IPS-15b (cell line): ENCODE data around the gene AQR.
"Not testable (repeated sequence)": the region's sequence is repeated elsewhere in the genome, so short reads cannot be mapped to it uniquely, and the experiment has no call there.

ENCODE experiments used
- H3K27me3 ChIP-seq: one replicate; pipeline ENCODE4 v1.6.1; 2013; ENCODE audit warnings: low read length; ENCODE audit not compliant: control insufficient read depth, insufficient read depth
- H3K36me3 ChIP-seq: one replicate; pipeline ENCODE4 v1.6.1; 2013; ENCODE audit warnings: low read length; ENCODE audit not compliant: control insufficient read depth, insufficient read depth
- H3K4me1 ChIP-seq: one replicate; pipeline ENCODE4 v1.6.1; 2013; ENCODE audit warnings: mild to moderate bottlenecking, low read length; ENCODE audit not compliant: control insufficient read depth, insufficient read depth
- H3K4me3 ChIP-seq: one replicate; pipeline ENCODE4 v1.5.1; 2013; ENCODE audit warnings: low read depth, low read length
- H3K9ac ChIP-seq: one replicate; pipeline ENCODE4 v1.6.1; 2013; ENCODE audit warnings: low read depth, mild to moderate bottlenecking, low read length
- H3K9me3 ChIP-seq: one replicate; pipeline ENCODE4 v1.6.1; 2013; ENCODE audit warnings: mild to moderate bottlenecking, low read length; ENCODE audit not compliant: control insufficient read depth, insufficient read depth

The AQR gene

GRCh38 chr15:34952481-34952880, 17.1 kb downstream of the AQR start:
- no peaks in the 10 kb centered on the region for H3K27me3 ChIP-seq
- no peaks in the 10 kb centered on the region for H3K4me1 ChIP-seq
- H3K9me3 ChIP-seq, result no peaks in the 10 kb centered on the region
- H3K36me3 ChIP-seq, result peaks cover 5% of the 10 kb centered on the region
- H3K9ac ChIP-seq, result no peak overlapping the region
- no peak overlapping the region for H3K4me3 ChIP-seq

- Histone ChIP-seq H3K4me1 (no peaks in the 10 kb centered on the region), H3K9me3 (no peaks in the 10 kb centered on the region), H3K9ac (no peak overlapping the region), H3K36me3 (peaks cover 5% of the 10 kb centered on the region), H3K4me3 (no peak overlapping the region), H3K27me3 (no peaks in the 10 kb centered on the region)
Measured at GRCh38 chr15:34951993-34952392, 17.5 kb downstream of the AQR start.

GRCh38 chr15:34944936-34945335, 24.6 kb downstream of the AQR start:
- H3K4me3 ChIP-seq, result no peak overlapping the region
- H3K4me1 ChIP-seq, result no peaks in the 10 kb centered on the region
- H3K9ac ChIP-seq, result no peak overlapping the region
- no peaks in the 10 kb centered on the region for H3K9me3 ChIP-seq
- no peaks in the 10 kb centered on the region for H3K27me3 ChIP-seq
- H3K36me3 ChIP-seq, result no peaks in the 10 kb centered on the region

- H3K9me3 ChIP-seq, result no peaks in the 10 kb centered on the region
- H3K4me3 ChIP-seq, result no peak overlapping the region
- H3K9ac ChIP-seq, result no peak overlapping the region
- no peaks in the 10 kb centered on the region for H3K27me3 ChIP-seq
- H3K4me1 ChIP-seq, result no peaks in the 10 kb centered on the region
- no peaks in the 10 kb centered on the region for H3K36me3 ChIP-seq
Measured at GRCh38 chr15:34943711-34944110, 25.8 kb downstream of the AQR start.

DNA sequence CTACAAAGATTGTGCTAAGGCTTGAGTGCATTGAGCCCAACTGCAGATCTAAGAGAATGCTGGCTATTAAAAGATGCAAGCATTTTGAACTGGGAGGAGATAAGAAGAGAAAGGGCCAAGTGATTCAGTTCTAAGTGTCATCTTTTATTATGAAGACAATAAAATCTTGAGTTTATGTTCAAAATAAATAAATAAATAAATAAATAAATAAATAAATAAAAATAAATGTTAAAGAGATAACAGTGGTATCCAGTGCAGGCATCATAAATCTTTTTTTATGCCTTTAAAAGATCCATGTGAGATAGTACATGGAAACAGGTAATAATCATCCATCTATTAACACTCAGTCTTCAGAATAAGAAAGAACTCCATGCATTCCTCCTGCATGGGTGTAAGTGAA, 26.3 kb downstream of the AQR start:
- not testable (repeated sequence) for H3K4me3 ChIP-seq, H3K9me3 ChIP-seq, H3K9ac ChIP-seq, H3K36me3 ChIP-seq, H3K27me3 ChIP-seq, H3K4me1 ChIP-seq

DNA sequence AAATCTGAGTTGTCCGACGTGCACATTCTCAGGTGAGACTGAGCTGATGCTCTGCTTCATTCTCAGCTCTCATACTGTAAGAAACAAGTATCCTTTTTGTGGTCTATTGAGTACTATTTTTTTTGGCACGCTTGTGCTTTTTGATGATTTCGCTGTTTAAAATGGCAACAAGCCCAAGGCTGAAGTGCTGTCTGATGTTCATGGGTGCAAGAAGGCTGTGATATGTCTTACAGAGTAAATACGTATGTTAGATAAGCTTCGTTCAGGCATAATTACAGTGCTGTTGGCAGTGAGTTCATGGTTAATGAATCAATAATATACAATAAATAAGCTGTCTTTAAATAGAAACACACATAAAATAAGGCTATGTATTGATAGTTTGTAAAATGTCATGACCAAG, 27.2 kb downstream of the AQR start:
- H3K36me3 ChIP-seq, result no peaks in the 10 kb centered on the region
- no peak overlapping the region for H3K9ac ChIP-seq

GRCh38 chr15:34941831-34942230, 27.7 kb downstream of the AQR start:
- H3K4me1 ChIP-seq, result no peaks in the 10 kb centered on the region
- H3K9ac ChIP-seq, result no peak overlapping the region
- H3K9me3 ChIP-seq, result no peaks in the 10 kb centered on the region
- no peaks in the 10 kb centered on the region for H3K36me3 ChIP-seq
- no peak overlapping the region for H3K4me3 ChIP-seq
- H3K27me3 ChIP-seq, result no peaks in the 10 kb centered on the region

More for the DNA sequence above, 27.2 kb downstream of the AQR start:
- Histone ChIP-seq H3K4me3 (no peak overlapping the region), H3K27me3 (no peaks in the 10 kb centered on the region), H3K9me3 (no peaks in the 10 kb centered on the region), H3K4me1 (no peaks in the 10 kb centered on the region)

DNA sequence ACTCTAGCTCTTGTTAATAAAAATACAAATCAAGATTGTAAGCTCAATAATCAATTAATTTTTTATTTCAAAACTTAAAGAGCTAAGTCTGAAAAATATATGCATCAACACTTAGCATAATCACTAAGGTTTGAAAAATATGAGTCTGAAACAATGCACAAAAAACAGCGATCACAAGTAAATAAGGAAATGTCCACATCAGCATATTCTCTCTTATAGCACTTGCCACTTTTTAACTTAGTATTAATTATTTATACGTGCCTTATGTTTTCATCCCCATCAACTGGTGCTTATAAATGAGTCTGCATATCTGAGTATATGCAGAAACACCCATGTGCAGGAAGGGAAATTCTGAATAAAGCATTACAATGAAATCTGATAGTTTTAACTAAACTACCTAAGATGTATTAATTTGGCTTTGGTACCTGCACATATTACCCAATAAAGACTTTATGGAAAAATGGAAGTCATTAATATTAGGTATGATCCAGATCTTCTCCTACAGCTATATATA, 28.3 kb downstream of the AQR start:
- Histone ChIP-seq H3K36me3 (no peaks in the 10 kb centered on the region), H3K27me3 (no peaks in the 10 kb centered on the region), H3K4me3 (no peak overlapping the region), H3K9ac (no peak overlapping the region), H3K4me1 (no peaks in the 10 kb centered on the region), H3K9me3 (no peaks in the 10 kb centered on the region)

DNA sequence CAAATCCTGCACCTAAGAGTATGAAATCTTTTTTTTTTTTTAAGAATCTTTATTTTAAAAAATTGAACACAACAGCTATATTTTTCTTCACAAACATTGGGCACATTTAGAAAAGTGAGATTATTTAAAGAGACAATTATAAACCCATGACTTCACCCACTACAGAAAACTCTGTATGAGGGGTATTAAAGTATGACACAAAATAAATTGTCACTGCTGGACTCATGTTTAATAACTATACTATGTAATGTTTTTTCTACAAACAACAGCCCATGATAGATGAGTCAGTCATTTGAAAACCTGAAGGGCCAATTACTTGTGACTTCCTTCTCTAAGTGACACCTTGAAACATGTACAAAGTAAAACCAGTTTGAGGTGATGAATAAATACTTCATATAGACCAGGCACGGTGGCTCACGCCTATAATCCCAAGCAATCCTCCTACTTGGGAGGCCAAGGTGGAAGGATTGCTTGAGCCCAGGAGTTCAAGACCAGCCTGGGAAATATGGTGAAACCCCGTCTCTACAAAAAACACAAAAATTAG, 36.0 kb downstream of the AQR start:
- no peaks in the 10 kb centered on the region for H3K4me1 ChIP-seq
- no peak overlapping the region for H3K4me3 ChIP-seq
- no peaks in the 10 kb centered on the region for H3K27me3 ChIP-seq
- no peak overlapping the region for H3K9ac ChIP-seq
- H3K9me3 ChIP-seq, result no peaks in the 10 kb centered on the region
- peaks cover 11% of the 10 kb centered on the region for H3K36me3 ChIP-seq

DNA sequence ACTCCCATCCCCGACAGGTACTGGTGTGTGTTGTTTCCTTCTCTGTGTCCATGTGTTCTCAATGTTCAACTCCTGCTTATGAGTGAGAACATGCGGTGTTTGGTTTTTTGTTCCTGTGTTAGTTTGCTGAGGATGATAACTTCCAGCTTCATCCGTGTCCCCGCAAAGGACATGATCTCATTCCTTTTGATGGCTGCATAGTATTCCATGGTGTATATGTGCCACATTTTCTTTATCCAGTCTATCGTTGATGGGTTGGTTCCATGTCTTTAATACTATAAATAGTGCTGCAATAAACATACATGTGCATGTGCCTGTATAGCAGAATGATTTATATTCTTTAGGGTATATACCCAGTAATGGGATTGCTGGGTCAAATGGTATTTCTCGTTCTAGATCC, 41.2 kb downstream of the AQR start:
- H3K36me3 ChIP-seq, result peaks cover 18% of the 10 kb centered on the region
- H3K27me3 ChIP-seq, H3K9ac ChIP-seq, H3K9me3 ChIP-seq, H3K4me1 ChIP-seq, H3K4me3 ChIP-seq: not testable (repeated sequence)

- Histone ChIP-seq H3K4me1 (no peaks in the 10 kb centered on the region), H3K9me3 (no peaks in the 10 kb centered on the region), H3K27me3 (no peaks in the 10 kb centered on the region), H3K36me3 (peaks cover 18% of the 10 kb centered on the region), H3K9ac (no peak overlapping the region), H3K4me3 (no peak overlapping the region)
Measured at GRCh38 chr15:34927726-34928125, 41.8 kb downstream of the AQR start.

DNA sequence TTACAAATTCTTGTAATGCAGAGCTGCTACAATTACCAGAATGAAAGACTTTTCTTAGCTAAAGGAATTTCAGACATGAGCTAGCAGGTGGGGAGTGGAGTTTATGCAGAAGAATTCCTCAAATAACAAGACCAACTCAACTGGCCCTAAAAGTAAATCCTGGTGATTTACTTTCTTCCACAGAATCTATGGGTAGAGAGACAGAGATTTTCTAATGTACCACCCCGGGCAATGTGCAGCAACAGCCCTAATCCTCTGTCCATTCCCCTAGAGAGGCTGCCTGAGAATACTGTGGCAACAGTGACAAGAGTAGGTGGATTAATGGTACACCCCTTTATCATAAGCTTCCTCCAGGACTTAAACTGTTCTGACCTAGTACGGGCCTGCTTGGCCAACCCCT, 55.2 kb downstream of the AQR start:
- Histone ChIP-seq H3K9ac (no peak overlapping the region), H3K4me3 (no peak overlapping the region), H3K36me3 (peaks cover 12% of the 10 kb centered on the region), H3K27me3 (no peaks in the 10 kb centered on the region), H3K9me3 (no peaks in the 10 kb centered on the region), H3K4me1 (no peaks in the 10 kb centered on the region)
